ENCODE results near the gene WDR12. TPM values are rescaled to one million over a fixed set of nuclear protein-coding genes. Genes with fewer than 3 reads are reported as not detected.

Gene WDR12
- total RNA-seq, 1 experiment from 2014 or later = 140 TPM

- ChIA-PET CTCF (no interaction called here), RAD21 (ENCODE audit: low non-redundant PET in 1 of 2, low total read pairs in 2 of 2, uncharacterized antibody in 2 of 2, unreplicated experiment in 2 of 2) (no interaction called here), POLR2A (no interaction called here)
- Histone ChIP-seq H3K27ac (ENCODE audit: low read depth, low read length) (no peak overlapping the region), H3K27me3 (ENCODE audit: insufficient read depth, low read length) (no peaks in the 10 kb centered on the region), H3K9ac (ENCODE audit: low read length) (no peak overlapping the region), H3K79me2 (ENCODE audit: insufficient read depth, low read length) (no peaks in the 10 kb centered on the region), H3K9me2 (ENCODE audit: insufficient read depth) (no peaks in the 10 kb centered on the region), H3K4me1 (ENCODE audit: control insufficient read depth in 1 of 2, insufficient read depth in 2 of 2, low read length in 2 of 2) (peaks cover 0 to 3% of the 10 kb centered on the region in 2 experiments; a peak in 2 of 4 replicates), H3K4me2 (ENCODE audit: low read length) (no peak overlapping the region), H3K9me3 (ENCODE audit: control insufficient read depth in 1 of 2, insufficient read depth in 1 of 2, low read depth in 1 of 2, low read length in 2 of 2) (no peaks in the 10 kb centered on the region), H3K36me3 (ENCODE audit: control insufficient read depth in 1 of 2, insufficient read depth in 2 of 2, low read length in 2 of 2) (no peaks in the 10 kb centered on the region), H2AFZ (ENCODE audit: low read depth, low read length, poor library complexity, severe bottlenecking) (no peak overlapping the region), H3K4me3 (replicated peaks in 1 of 2; ENCODE audit: low read depth in 1 of 2, low read length in 2 of 2) (no peak overlapping the region), H4K20me1 (ENCODE audit: insufficient read depth) (no peaks in the 10 kb centered on the region)
- no TSS peak for BruUV-seq (replicated peaks)
- intact Hi-C loops (cut with micrococcal nuclease) = no loop called here
- no peak for DNase-seq (ENCODE audit: low read depth, low spot score)
- ATAC-seq = no peak
- no peak for TF ChIP-seq TCF7L2 (IDR thresholded peaks at IDR 0.05; ENCODE audit: borderline replicate concordance, extremely low read depth, insufficient read depth, insufficient read length)
Observed at GRCh38 chr2:202932425-202933138, 21.1 kb upstream of the WDR12 start.

GRCh38 chr2:202918860-202919259 is 7.4 kb upstream of the WDR12 start:
- Histone ChIP-seq H3K4me2 (ENCODE audit: low read length) (no peak overlapping the region), H3K9ac (ENCODE audit: low read length) (no peak overlapping the region), H3K27me3 (ENCODE audit: insufficient read depth, low read length) (no peaks in the 10 kb centered on the region), H3K9me2 (ENCODE audit: insufficient read depth) (no peaks in the 10 kb centered on the region), H2AFZ (ENCODE audit: low read depth, low read length, poor library complexity, severe bottlenecking) (no peak overlapping the region), H3K27ac (ENCODE audit: low read depth, low read length) (no peak overlapping the region), H3K36me3 (ENCODE audit: control insufficient read depth in 1 of 2, insufficient read depth in 2 of 2, low read length in 2 of 2) (no peaks in the 10 kb centered on the region), H3K4me1 (ENCODE audit: control insufficient read depth in 1 of 2, insufficient read depth in 2 of 2, low read length in 2 of 2) (no peaks in the 10 kb centered on the region), H3K79me2 (ENCODE audit: insufficient read depth, low read length) (no peaks in the 10 kb centered on the region), H3K4me3 (replicated peaks in 1 of 2; ENCODE audit: low read depth in 1 of 2, low read length in 2 of 2) (no peak overlapping the region), H4K20me1 (ENCODE audit: insufficient read depth) (no peaks in the 10 kb centered on the region; the same call in 1 of the 2 replicates), H3K9me3 (ENCODE audit: control insufficient read depth in 1 of 2, insufficient read depth in 1 of 2, low read depth in 1 of 2, low read length in 2 of 2) (no peaks in the 10 kb centered on the region)
- DNase-seq (ENCODE audit: low read depth, low spot score) (no peak), ATAC-seq (no peak)
- RAD21 ChIA-PET (ENCODE audit: low non-redundant PET in 1 of 2, low total read pairs in 2 of 2, uncharacterized antibody in 2 of 2, unreplicated experiment in 2 of 2) = no interaction called here
- CTCF ChIA-PET = no interaction called here
- POLR2A ChIA-PET = no interaction called here
- BruUV-seq (replicated peaks) = no TSS peak
- TF ChIP-seq TCF7L2 (IDR thresholded peaks at IDR 0.05; ENCODE audit: borderline replicate concordance, extremely low read depth, insufficient read depth, insufficient read length) = no peak
- no peak for TF ChIP-seq EZH2 (IDR thresholded peaks at IDR 0.05)
- no peak for TF ChIP-seq CTCF (IDR thresholded peaks at IDR 0.05 in 2 of 3, conservative IDR thresholded peaks at IDR 0.05 in 1 of 3; ENCODE audit: borderline replicate concordance in 1 of 3, insufficient read depth in 1 of 3, low read depth in 2 of 3, low read length in 2 of 3)
- intact Hi-C loops (cut with micrococcal nuclease) = no loop called here

Data from HCT116 (cell line).